T47D (cell line): ENCODE data around the gene ARHGAP11B.
"Not testable (repeated sequence)": the region's sequence is repeated elsewhere in the genome, so short reads cannot be mapped to it uniquely, and the experiment has no call there.

Source experiments
- DNase-seq, 2 experiments: peaks; one replicate each; pipeline versions ENCODE4 v3.0.0 to v3.0.0-alpha.2; 2011 to 2012; ENCODE audit warnings: low read depth in 1 of 2, low spot score in 1 of 2
- JUND ChIP-seq: IDR thresholded peaks from 2 replicates; pipeline ENCODE4 v1.6.1; 2012; ENCODE audit warnings: low read depth
- in situ Hi-C: cut with HindIII; loops from 2 replicates; pipeline ENCODE4 v1.10.0; 2016; ENCODE audit warnings: low sequenced_read_pairs, low pct_unique_long_range_greater_than_20kb

Gene ARHGAP11B

GRCh38 chr15:30625436-30626193 lies at the start of gene ARHGAP11B:
TSS of gene ARHGAP11B (plus strand) at chr15:30626128.
- DNase-seq = peak; percentile 43 to 99
- in situ Hi-C loops = not testable (repeated sequence)

- DNase-seq, in situ Hi-C loops: not testable (repeated sequence)
Measured at GRCh38 chr15:30579394-30579970, 46.4 kb upstream of the ARHGAP11B start.

- DNase-seq, in situ Hi-C loops: not testable (repeated sequence)
Measured at GRCh38 chr15:30580716-30581115, 45.2 kb upstream of the ARHGAP11B start.

GRCh38 chr15:30598953-30599352 lies 27.0 kb upstream of the ARHGAP11B start:
- in situ Hi-C loops = not testable (repeated sequence)

GRCh38 chr15:30603796-30604195 lies 22.1 kb upstream of the ARHGAP11B start, which contains the start of gene GOLGA8H:
TSS of gene GOLGA8H (plus strand) at chr15:30604028. CDS start at chr15:30604126, 98 bp downstream.
- peak in 1 of 2 experiments; percentile 23 for DNase-seq
- in situ Hi-C loops = not testable (repeated sequence)

More at GRCh38 chr15:30598953-30599352, 27.0 kb upstream of the ARHGAP11B start:
- not testable (repeated sequence) for DNase-seq

GRCh38 chr15:30612271-30612670 lies 13.7 kb upstream of the ARHGAP11B start:
- in situ Hi-C loops = not testable (repeated sequence)

GRCh38 chr15:30621342-30621741 lies 4.6 kb upstream of the ARHGAP11B start:
- peak in 1 of 2 experiments; percentile 40 for DNase-seq
- in situ Hi-C loops = not testable (repeated sequence)

More at GRCh38 chr15:30612271-30612670, 13.7 kb upstream of the ARHGAP11B start:
- DNase-seq = not testable (repeated sequence)

- peak in 1 of 2 experiments; percentile 12 for DNase-seq
- in situ Hi-C loops = not testable (repeated sequence)
Measured at GRCh38 chr15:30626194-30626565, 252 bp downstream of the ARHGAP11B start.

- in situ Hi-C loops = not testable (repeated sequence)
Measured at GRCh38 chr15:30626632-30627031, 704 bp downstream of the ARHGAP11B start.

GRCh38 chr15:30650012-30650929 lies 24.3 kb downstream of the ARHGAP11B start:
- no peak for TF ChIP-seq JUND
- in situ Hi-C loops = no loop called here
- DNase-seq = no peak

More at GRCh38 chr15:30626632-30627031, 704 bp downstream of the ARHGAP11B start:
- DNase-seq = not testable (repeated sequence)

- in situ Hi-C loops = not testable (repeated sequence)
- peak in 1 of 2 experiments; percentile 34 for DNase-seq
Measured at GRCh38 chr15:30661154-30661553, 35.2 kb downstream of the ARHGAP11B start.

- DNase-seq, in situ Hi-C loops: not testable (repeated sequence)
Measured at GRCh38 chr15:30669621-30670020, 43.7 kb downstream of the ARHGAP11B start.

GRCh38 chr15:30670056-30670455 lies 44.1 kb downstream of the ARHGAP11B start:
- in situ Hi-C loops = no loop called here
- TF ChIP-seq JUND = no peak
- no peak for DNase-seq
